H1 (cell line): ENCODE data around the gene BBC3. TPM values are rescaled to one million over a fixed set of nuclear protein-coding genes. Genes with fewer than 3 reads are reported as not detected.
A peak's percentile ranks its signal among the peaks of the same experiment; 100 is the strongest.

ENCODE experiments used
- CBX5 ChIP-seq: fragments of 300-800, 300-1000 bp; sonication (generic); IDR thresholded peaks from 2 replicates; pipeline ENCODE4 v1.7.1; 2016; ENCODE audit warnings: antibody characterized with exemption, low read length, low read depth
- CREB1 ChIP-seq: IDR thresholded peaks from 2 replicates; pipeline ENCODE4 v1.6.1; 2012; ENCODE audit warnings: inconsistent platforms
- CTBP2 ChIP-seq: IDR thresholded peaks from 2 replicates; pipeline ENCODE4 v1.7.0; 2011; ENCODE audit warnings: borderline replicate concordance, mild to moderate bottlenecking, moderate library complexity, mixed read lengths, low read length; ENCODE audit not compliant: insufficient read depth, insufficient read length
- EP300 ChIP-seq, 2 experiments: IDR thresholded peaks; 1 replicate in 1 of 2; 2 replicates in 1 of 2; pipeline ENCODE4 v1.6.1; 2011 to 2012; ENCODE audit warnings: low read depth in 2 of 2, low read length in 2 of 2, mild to moderate bottlenecking in 2 of 2, borderline replicate concordance in 1 of 2, inconsistent platforms in 1 of 2, moderate library complexity in 1 of 2
- HDAC6 ChIP-seq: IDR thresholded peaks from one replicate; pipeline ENCODE4 v1.7.1; 2012; ENCODE audit warnings: low read depth, mild to moderate bottlenecking, inconsistent platforms, low read length, moderate library complexity
- RXRA ChIP-seq: IDR thresholded peaks from 2 replicates; pipeline ENCODE4 v1.6.1; 2011; ENCODE audit warnings: low read depth, mild to moderate bottlenecking, low read length, moderate library complexity; ENCODE audit not compliant: insufficient read depth
- SIX5 ChIP-seq: IDR thresholded peaks from 2 replicates; pipeline ENCODE4 v1.6.1; 2011; ENCODE audit warnings: mild to moderate bottlenecking, low read depth, low read length
- SUZ12 ChIP-seq: fragments of 200-600 bp; sonication (generic); IDR thresholded peaks from 2 replicates; pipeline ENCODE4 v1.6.1; 2012; ENCODE audit warnings: mild to moderate bottlenecking, inconsistent platforms, low read length, moderate library complexity, mixed read lengths
- polyA plus RNA-seq, 7 experiments: library from polyadenylated mRNA; depleted of rRNA in 3 of 7; stranded (reverse) in 5 of 7; unstranded in 2 of 7; fragments of >200 nt in 5 of 7; fragments of 200-250 nt in 2 of 7; gene quantifications; 1 replicate in 5 of 7; 2 replicates in 1 of 7; 4 replicates in 1 of 7; pipeline versions ENCODE4 v1.2.1 to v1.2.3, GENCODE V29; 2011 to 2013; ENCODE audit warnings: missing spikeins in 2 of 7, mixed read lengths in 2 of 7
- total RNA-seq: library from RNA; stranded (reverse); fragmentation: NEBNext Ultra II Directional; extraction: Animal tissue kit (Norgen Biotek cat#: 25700); gene quantifications from 2 replicates; pipeline ENCODE4 v1.2.1, GENCODE V29; 2021
- TF ChIP-seq, protein P1 (sequence below): IDR thresholded peaks from 2 replicates; pipeline ENCODE4 v1.6.1; 2011; ENCODE audit warnings: low read length, improper control_type of control experiment

BBC3 gene
- total and polyA plus RNA-seq, 2 of the 8 experiments (the other 6 are each of a cell fraction or from before 2014, with no cell fraction given): 13.2 to 21.6 TPM

DNA sequence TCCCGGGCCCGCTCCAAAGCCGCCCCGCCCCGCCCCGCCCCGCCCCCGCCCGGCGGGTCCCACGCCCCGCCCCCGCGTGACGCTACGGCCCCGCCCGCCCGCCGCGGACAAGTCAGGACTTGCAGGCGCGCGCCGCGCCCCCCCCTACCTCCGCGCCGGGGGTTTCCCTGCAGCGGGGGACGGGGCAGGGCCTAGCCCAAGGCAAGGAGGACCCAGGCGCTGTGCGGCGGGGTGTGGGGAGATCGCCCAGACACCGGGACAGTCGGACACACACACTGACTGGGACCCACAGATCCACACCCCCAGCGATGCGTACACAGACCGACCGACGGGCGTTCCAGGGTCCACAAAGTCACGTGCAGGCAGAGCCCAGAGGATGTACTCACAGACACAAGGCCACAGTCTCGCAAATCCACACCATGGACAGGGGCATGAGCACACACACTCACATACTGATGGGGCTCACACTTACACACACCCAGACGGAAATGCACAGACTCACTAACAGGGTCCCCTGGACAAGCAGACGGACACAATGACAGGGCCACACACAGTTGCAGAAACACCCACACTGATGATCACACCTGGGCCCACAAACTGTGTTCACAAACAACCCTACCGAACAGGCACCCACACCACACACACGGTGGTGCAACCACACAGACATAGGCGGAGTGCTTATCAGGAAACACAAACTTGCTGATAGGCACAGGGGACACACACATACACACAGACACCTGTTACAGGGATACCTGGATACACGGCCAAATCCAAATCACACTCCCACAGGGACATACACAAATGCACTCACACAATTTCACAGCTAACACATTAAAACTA is 436 bp upstream of the BBC3 start (continued):
- TF ChIP-seq SIX5 (no peak), SUZ12 (no peak), CREB1 (peak; percentile 61; the same call in 1 of the 2 replicates), EP300 (IDR thresholded peaks at IDR 0.05; ENCODE audit: borderline replicate concordance in 1 of 2, low read depth in 2 of 2, low read length in 2 of 2) (0 out of 3 replicates have a peak, but pooled peaks of 1 of the 2 experiments have one; percentile 64), CBX5 (no peak), CTBP2 (no peak), RXRA (no peak), HDAC6 (no peak)
- TF ChIP-seq, protein P1, sequence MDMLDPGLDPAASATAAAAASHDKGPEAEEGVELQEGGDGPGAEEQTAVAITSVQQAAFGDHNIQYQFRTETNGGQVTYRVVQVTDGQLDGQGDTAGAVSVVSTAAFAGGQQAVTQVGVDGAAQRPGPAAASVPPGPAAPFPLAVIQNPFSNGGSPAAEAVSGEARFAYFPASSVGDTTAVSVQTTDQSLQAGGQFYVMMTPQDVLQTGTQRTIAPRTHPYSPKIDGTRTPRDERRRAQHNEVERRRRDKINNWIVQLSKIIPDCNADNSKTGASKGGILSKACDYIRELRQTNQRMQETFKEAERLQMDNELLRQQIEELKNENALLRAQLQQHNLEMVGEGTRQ: peak; percentile 12; the same call in 1 of the 2 replicates
